SK-N-SH (cell line): ENCODE results near the gene KRTAP27-1. TPM values are rescaled to one million over a fixed set of nuclear protein-coding genes. Genes with fewer than 3 reads are reported as not detected.

Experiments used
- CTCF ChIA-PET: fragments of 300-600, 350-600 bp; formaldehyde crosslinking; extraction: SDS; loops from one replicate; lab custom pipeline; 2021; lab: Yijun Ruan, JAX
- POLR2A ChIA-PET: fragments of 350-600 bp; sonication (Branson Sonifier 250); formaldehyde crosslinking; extraction: SDS; loops from one replicate; lab custom pipeline; 2020; ENCODE audit warnings: antibody characterized with exemption, inconsistent platforms; lab: Yijun Ruan, JAX
- DNase-seq: peaks from one replicate; pipeline ENCODE4 v3.0.0; 2012
- H2AFZ ChIP-seq: fragments of 200-600 bp; sonication (generic); 2 replicates; pipeline ENCODE4 v1.8.1; 2016; ENCODE audit warnings: antibody characterized with exemption, mild to moderate bottlenecking, low read depth
- H3F3A ChIP-seq: fragments of 200-600 bp; sonication (generic); replicated peaks from 2 replicates; pipeline ENCODE3; 2016; ENCODE audit warnings: antibody characterized with exemption, mild to moderate bottlenecking; ENCODE audit not compliant: insufficient read depth
- H3K27ac ChIP-seq, 2 experiments: fragments of 200-500 bp in 1 of 2; fragments of 200-600 bp in 1 of 2; sonication (Bioruptor generic) in 1 of 2; sonication (generic), shearing (Covaris generic) in 1 of 2; 2 replicates each; pipeline versions ENCODE4 v1.5.1 to v1.6.1; 2014 to 2016; ENCODE audit warnings: low read depth in 2 of 2, inconsistent platforms in 1 of 2, low read length in 1 of 2, mild to moderate bottlenecking in 1 of 2, mixed read lengths in 1 of 2
- H3K27me3 ChIP-seq: fragments of 200-600 bp; sonication (generic), shearing (Covaris generic); 2 replicates; pipeline ENCODE4 v1.6.1; 2016; ENCODE audit warnings: mixed run types; ENCODE audit not compliant: insufficient read depth
- H3K36me3 ChIP-seq, 2 experiments: fragments of 200-500 bp in 1 of 2; fragments of 200-600 bp in 1 of 2; sonication (Bioruptor generic) in 1 of 2; sonication (generic) in 1 of 2; replicated peaks in 1 of 2; 2 replicates each; pipeline versions ENCODE3 to v1.5.1; 2014 to 2016; ENCODE audit warnings: low read length in 1 of 2, mild to moderate bottlenecking in 1 of 2; ENCODE audit not compliant: insufficient read depth in 2 of 2, control insufficient read depth in 1 of 2
- H3K4me1 ChIP-seq, 2 experiments: fragments of 200-500 bp in 1 of 2; fragments of 200-600 bp in 1 of 2; sonication (Bioruptor generic) in 1 of 2; sonication (generic), shearing (Covaris generic) in 1 of 2; 2 replicates each; pipeline versions ENCODE4 v1.5.1 to v1.6.1; 2014 to 2016; ENCODE audit warnings: low read depth in 1 of 2, low read length in 1 of 2, mixed run types in 1 of 2; ENCODE audit not compliant: insufficient read depth in 2 of 2, control insufficient read depth in 1 of 2
- H3K4me2 ChIP-seq: fragments of 200-600 bp; sonication (generic), shearing (Covaris generic); 2 replicates; pipeline ENCODE4 v1.6.1; 2017; ENCODE audit warnings: mixed run types
- H3K4me3 ChIP-seq, 2 experiments: fragments of 200-500 bp in 1 of 2; fragments of 200-600 bp in 1 of 2; sonication (Bioruptor generic) in 1 of 2; sonication (generic), shearing (Covaris generic) in 1 of 2; 2 replicates each; pipeline versions ENCODE4 v1.5.1 to v1.8.1; 2014 to 2016; ENCODE audit warnings: low read depth in 2 of 2, inconsistent platforms in 1 of 2, low read length in 1 of 2, mild to moderate bottlenecking in 1 of 2, mixed read lengths in 1 of 2, moderate library complexity in 1 of 2
- H3K79me2 ChIP-seq: fragments of 200-600 bp; sonication (generic); 2 replicates; pipeline ENCODE4 v1.8.1; 2017; ENCODE audit warnings: mild to moderate bottlenecking; ENCODE audit not compliant: insufficient read depth
- H3K9ac ChIP-seq: fragments of 200-600 bp; sonication (generic); 2 replicates; pipeline ENCODE4 v1.6.1; 2017; ENCODE audit warnings: mixed run types
- H3K9me2 ChIP-seq: fragments of 200-600 bp; sonication (generic); 2 replicates; pipeline ENCODE4 v1.6.1; 2017; ENCODE audit warnings: mixed run types
- H3K9me3 ChIP-seq: fragments of 200-600 bp; sonication (generic); 2 replicates; pipeline ENCODE4 v1.6.1; 2017; ENCODE audit warnings: mixed run types, mild to moderate bottlenecking, moderate library complexity
- H4K20me1 ChIP-seq: fragments of 200-600 bp; sonication (generic); 2 replicates; pipeline ENCODE4 v1.6.1; 2017; ENCODE audit warnings: mild to moderate bottlenecking, mixed run types; ENCODE audit not compliant: insufficient read depth
- ELF1 ChIP-seq: IDR thresholded peaks from 2 replicates; pipeline ENCODE4 v1.4.0; 2012
- EP300 ChIP-seq, 2 experiments: IDR thresholded peaks; 2 replicates each; pipeline versions ENCODE4 v1.4.0 to v1.6.1; 2012; ENCODE audit warnings: borderline replicate concordance in 1 of 2, low read depth in 1 of 2, low read length in 1 of 2
- FOSL2 ChIP-seq: IDR thresholded peaks from 2 replicates; pipeline ENCODE4 v1.4.0; 2012; ENCODE audit warnings: low read depth, mild to moderate bottlenecking, moderate library complexity, borderline replicate concordance
- FOXJ3 ChIP-seq: sonication (generic); formaldehyde crosslinking; IDR thresholded peaks from 2 replicates; pipeline ENCODE4 v1.5.1; 2020; ENCODE audit warnings: mild to moderate bottlenecking, missing genetic modification reagents
- MXI1 ChIP-seq: IDR thresholded peaks from 2 replicates; pipeline ENCODE4 v1.6.1; 2012; ENCODE audit warnings: mild to moderate bottlenecking, low read depth, low read length, improper control_type of control experiment
- NFIC ChIP-seq: IDR thresholded peaks from 2 replicates; pipeline ENCODE4 v1.4.0; 2012; ENCODE audit warnings: borderline replicate concordance
- POLR2AphosphoS5 ChIP-seq: IDR thresholded peaks from 2 replicates; pipeline ENCODE4 v1.6.1; 2012; ENCODE audit warnings: low read depth, low read length
- RAD21 ChIP-seq: IDR thresholded peaks from 2 replicates; pipeline ENCODE4 v1.6.1; 2012; ENCODE audit warnings: mild to moderate bottlenecking, low read length
- RXRA ChIP-seq: IDR thresholded peaks from 2 replicates; pipeline ENCODE4 v1.4.0; 2012; ENCODE audit warnings: low read depth, mild to moderate bottlenecking, borderline replicate concordance
- SMC3 ChIP-seq: IDR thresholded peaks from 2 replicates; pipeline ENCODE4 v1.6.1; 2012; ENCODE audit warnings: low read depth, low read length, improper control_type of control experiment
- TAF1 ChIP-seq: IDR thresholded peaks from 2 replicates; pipeline ENCODE4 v1.6.1; 2012; ENCODE audit warnings: low read depth, mild to moderate bottlenecking, low read length, moderate library complexity, borderline replicate concordance
- TEAD4 ChIP-seq: IDR thresholded peaks from 2 replicates; pipeline ENCODE4 v1.4.0; 2012; ENCODE audit warnings: mild to moderate bottlenecking, borderline replicate concordance; ENCODE audit not compliant: insufficient read depth
- WGBS: methylation state at CpG from one replicate; pipeline ENCODE4 v1.1.6; 2017; ENCODE audit warnings: low lambda C conversion rate; 5-methylcytosine and 5-hydroxymethylcytosine counted together
- polyA plus RNA-seq, 3 experiments: library from polyadenylated mRNA; depleted of rRNA; stranded (reverse); fragments of >200 nt; gene quantifications; 2 replicates each; pipeline ENCODE4 v1.2.3, GENCODE V29; 2012
- TF ChIP-seq, protein P1 (sequence below): fragments of 200-600 bp; sonication (generic); IDR thresholded peaks from 2 replicates; pipeline ENCODE4 v1.6.1; 2017; ENCODE audit warnings: antibody characterized with exemption, mild to moderate bottlenecking, moderate library complexity
- TF ChIP-seq, protein P2 (sequence below): IDR thresholded peaks from 2 replicates; pipeline ENCODE4 v1.4.0; 2012; ENCODE audit warnings: low read depth
- TF ChIP-seq, protein P3 (sequence below): IDR thresholded peaks from 2 replicates; pipeline ENCODE4 v1.4.0; 2012; ENCODE audit warnings: low read depth, borderline replicate concordance
- TF ChIP-seq, protein P4 (sequence below): IDR thresholded peaks from 2 replicates; pipeline ENCODE4 v1.6.1; 2012; ENCODE audit warnings: mild to moderate bottlenecking, low read depth, low read length, moderate library complexity

KRTAP27-1 gene
- polyA plus RNA-seq, 1 of the 3 experiments (the other 2 are of a cell fraction): not detected

DNA sequence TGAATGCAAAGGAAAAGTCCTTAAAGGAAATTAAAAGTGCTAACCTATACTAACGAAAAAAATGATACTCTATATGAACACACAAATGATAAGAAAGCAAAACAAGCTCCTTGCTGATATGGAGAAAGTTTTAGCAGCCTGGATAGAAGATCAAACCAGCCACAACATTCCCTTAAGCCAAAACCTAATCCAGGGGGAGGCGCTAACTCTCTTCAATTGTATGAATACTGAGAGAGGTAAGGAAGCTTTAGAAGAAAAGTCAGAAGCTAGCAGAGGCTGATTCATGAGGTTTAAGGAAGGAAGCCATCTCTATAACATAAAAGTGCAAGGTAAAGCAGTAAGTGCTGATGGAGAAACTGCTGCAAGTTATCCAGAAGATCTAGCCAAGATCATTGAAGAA is 7.5 kb upstream of the KRTAP27-1 start:
- CTCF ChIA-PET: no interaction called here
- POLR2A ChIA-PET: no interaction called here

DNA sequence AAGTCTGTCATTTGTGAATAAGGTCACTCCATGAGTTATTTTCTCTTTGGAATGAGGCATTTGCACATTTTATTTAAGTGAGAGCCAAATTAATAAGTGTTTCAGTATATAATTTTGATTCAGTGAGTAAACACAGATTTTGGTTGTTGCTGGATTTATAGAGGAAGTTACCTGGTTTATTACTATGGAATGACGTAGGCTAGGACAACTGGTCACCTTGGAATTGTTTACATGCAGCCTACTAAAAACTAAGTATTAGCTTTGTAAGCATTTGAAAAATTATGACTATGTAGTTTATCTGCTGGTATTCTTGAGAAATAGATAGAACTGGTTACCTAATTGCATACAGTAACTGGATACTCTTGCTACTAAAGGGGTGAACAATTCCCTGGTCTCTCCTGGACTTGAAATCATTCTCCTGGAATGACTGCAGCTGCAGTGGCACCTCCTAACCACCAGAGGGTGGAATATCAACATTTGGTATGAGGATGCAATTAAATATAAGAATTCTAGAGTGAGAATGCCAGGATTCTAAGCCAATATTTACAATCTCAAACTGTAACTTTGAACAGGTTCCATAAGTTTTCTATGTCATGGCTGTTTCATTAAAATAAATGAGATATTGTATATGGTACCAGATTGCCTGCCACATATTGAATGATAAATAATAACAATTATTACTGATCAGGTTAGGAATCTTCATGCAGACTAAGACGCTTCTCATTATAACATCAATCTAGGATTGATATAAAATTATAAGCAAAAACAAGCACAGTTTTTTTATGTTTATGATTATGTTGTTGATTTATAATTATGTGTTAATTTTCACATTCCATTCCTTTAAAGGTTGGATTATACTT is 3.5 kb upstream of the KRTAP27-1 start:
- H3K36me3 ChIP-seq: no peaks in the 10 kb centered on the region
- H4K20me1 ChIP-seq: no peaks in the 10 kb centered on the region
- no peak overlapping the region for H3K9ac ChIP-seq
- peak overlapping the region in 1 of 2 experiments; percentile 11; a peak in 1 of 4 replicates for H3K4me3 ChIP-seq
- H3K27me3 ChIP-seq: 0 out of 2 replicates have a peak, but pooled peaks cover 8% of the 10 kb centered on the region
- no peaks in the 10 kb centered on the region for H3K4me1 ChIP-seq
- no peak overlapping the region for H3K27ac ChIP-seq
- ChIA-PET POLR2A (no interaction called here), CTCF (interaction anchor here (0.7 to 2.4 kb wide), 15 partner anchors 9 to 748 kb away, joined by 3 to 9 read pairs (median 4); no protein-coding TSS in a partner anchor)
- no peak overlapping the region for H3K4me2 ChIP-seq
- WGBS: 6% methylated on average over 2 of the region's 2 CpGs
- H3K9me3 ChIP-seq: no peaks in the 10 kb centered on the region
- DNase-seq: peak; percentile 22
- no peaks in the 10 kb centered on the region for H3F3A ChIP-seq
- H3K9me2 ChIP-seq: no peaks in the 10 kb centered on the region
- no peak overlapping the region for H2AFZ ChIP-seq
- H3K79me2 ChIP-seq: no peaks in the 10 kb centered on the region
- TF ChIP-seq, protein P1, sequence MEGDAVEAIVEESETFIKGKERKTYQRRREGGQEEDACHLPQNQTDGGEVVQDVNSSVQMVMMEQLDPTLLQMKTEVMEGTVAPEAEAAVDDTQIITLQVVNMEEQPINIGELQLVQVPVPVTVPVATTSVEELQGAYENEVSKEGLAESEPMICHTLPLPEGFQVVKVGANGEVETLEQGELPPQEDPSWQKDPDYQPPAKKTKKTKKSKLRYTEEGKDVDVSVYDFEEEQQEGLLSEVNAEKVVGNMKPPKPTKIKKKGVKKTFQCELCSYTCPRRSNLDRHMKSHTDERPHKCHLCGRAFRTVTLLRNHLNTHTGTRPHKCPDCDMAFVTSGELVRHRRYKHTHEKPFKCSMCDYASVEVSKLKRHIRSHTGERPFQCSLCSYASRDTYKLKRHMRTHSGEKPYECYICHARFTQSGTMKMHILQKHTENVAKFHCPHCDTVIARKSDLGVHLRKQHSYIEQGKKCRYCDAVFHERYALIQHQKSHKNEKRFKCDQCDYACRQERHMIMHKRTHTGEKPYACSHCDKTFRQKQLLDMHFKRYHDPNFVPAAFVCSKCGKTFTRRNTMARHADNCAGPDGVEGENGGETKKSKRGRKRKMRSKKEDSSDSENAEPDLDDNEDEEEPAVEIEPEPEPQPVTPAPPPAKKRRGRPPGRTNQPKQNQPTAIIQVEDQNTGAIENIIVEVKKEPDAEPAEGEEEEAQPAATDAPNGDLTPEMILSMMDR: peak; percentile 97
- no peak for TF ChIP-seq FOSL2
- TF ChIP-seq POLR2AphosphoS5: no peak
- TF ChIP-seq RAD21: peak; percentile 72
- TF ChIP-seq FOXJ3 (CRISPR knock-in tag): no peak
- TF ChIP-seq, protein P2, sequence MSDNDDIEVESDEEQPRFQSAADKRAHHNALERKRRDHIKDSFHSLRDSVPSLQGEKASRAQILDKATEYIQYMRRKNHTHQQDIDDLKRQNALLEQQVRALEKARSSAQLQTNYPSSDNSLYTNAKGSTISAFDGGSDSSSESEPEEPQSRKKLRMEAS: no peak
- TF ChIP-seq, protein P3, sequence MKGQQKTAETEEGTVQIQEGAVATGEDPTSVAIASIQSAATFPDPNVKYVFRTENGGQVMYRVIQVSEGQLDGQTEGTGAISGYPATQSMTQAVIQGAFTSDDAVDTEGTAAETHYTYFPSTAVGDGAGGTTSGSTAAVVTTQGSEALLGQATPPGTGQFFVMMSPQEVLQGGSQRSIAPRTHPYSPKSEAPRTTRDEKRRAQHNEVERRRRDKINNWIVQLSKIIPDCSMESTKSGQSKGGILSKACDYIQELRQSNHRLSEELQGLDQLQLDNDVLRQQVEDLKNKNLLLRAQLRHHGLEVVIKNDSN: no peak
- no peak for TF ChIP-seq MXI1
- TF ChIP-seq SMC3: peak; percentile 79
- TF ChIP-seq NFIC: no peak
- no peak for TF ChIP-seq TAF1
- no peak for TF ChIP-seq EP300 (IDR thresholded peaks at IDR 0.05; ENCODE audit: borderline replicate concordance in 1 of 2, low read depth in 1 of 2, low read length in 1 of 2)

More for the DNA sequence above, 7.5 kb upstream of the KRTAP27-1 start:
- H3K4me2 ChIP-seq: no peak overlapping the region
- H3K79me2 ChIP-seq: no peaks in the 10 kb centered on the region
- H3K4me3 ChIP-seq: no peak overlapping the region
- no peak overlapping the region for H3K27ac ChIP-seq
- H3F3A ChIP-seq: no peaks in the 10 kb centered on the region
- H3K36me3 ChIP-seq: no peaks in the 10 kb centered on the region
- no peaks in the 10 kb centered on the region for H4K20me1 ChIP-seq
- no peak for DNase-seq
- no peaks in the 10 kb centered on the region for H3K9me2 ChIP-seq
- H3K4me1 ChIP-seq: no peaks in the 10 kb centered on the region
- TF ChIP-seq RXRA (no peak), EP300 (IDR thresholded peaks at IDR 0.05; ENCODE audit: borderline replicate concordance in 1 of 2, low read depth in 1 of 2, low read length in 1 of 2) (no peak), ELF1 (no peak), NFIC (no peak), TEAD4 (no peak)
- TF ChIP-seq, protein P3: no peak
- TF ChIP-seq, protein P4, sequence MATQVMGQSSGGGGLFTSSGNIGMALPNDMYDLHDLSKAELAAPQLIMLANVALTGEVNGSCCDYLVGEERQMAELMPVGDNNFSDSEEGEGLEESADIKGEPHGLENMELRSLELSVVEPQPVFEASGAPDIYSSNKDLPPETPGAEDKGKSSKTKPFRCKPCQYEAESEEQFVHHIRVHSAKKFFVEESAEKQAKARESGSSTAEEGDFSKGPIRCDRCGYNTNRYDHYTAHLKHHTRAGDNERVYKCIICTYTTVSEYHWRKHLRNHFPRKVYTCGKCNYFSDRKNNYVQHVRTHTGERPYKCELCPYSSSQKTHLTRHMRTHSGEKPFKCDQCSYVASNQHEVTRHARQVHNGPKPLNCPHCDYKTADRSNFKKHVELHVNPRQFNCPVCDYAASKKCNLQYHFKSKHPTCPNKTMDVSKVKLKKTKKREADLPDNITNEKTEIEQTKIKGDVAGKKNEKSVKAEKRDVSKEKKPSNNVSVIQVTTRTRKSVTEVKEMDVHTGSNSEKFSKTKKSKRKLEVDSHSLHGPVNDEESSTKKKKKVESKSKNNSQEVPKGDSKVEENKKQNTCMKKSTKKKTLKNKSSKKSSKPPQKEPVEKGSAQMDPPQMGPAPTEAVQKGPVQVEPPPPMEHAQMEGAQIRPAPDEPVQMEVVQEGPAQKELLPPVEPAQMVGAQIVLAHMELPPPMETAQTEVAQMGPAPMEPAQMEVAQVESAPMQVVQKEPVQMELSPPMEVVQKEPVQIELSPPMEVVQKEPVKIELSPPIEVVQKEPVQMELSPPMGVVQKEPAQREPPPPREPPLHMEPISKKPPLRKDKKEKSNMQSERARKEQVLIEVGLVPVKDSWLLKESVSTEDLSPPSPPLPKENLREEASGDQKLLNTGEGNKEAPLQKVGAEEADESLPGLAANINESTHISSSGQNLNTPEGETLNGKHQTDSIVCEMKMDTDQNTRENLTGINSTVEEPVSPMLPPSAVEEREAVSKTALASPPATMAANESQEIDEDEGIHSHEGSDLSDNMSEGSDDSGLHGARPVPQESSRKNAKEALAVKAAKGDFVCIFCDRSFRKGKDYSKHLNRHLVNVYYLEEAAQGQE: no peak
- TF ChIP-seq, all 33 proteins: peak for 0
- Histone ChIP-seq H3K27me3 (0 out of 2 replicates have a peak, but pooled peaks cover 8% of the 10 kb centered on the region), H3K9ac (no peak overlapping the region), H2AFZ (no peak overlapping the region), H3K9me3 (no peaks in the 10 kb centered on the region)
- WGBS: 0% methylated on average over 2 of the region's 2 CpGs
